Kidney tubule cell (primary cell): ENCODE data around the gene XAGE1A.
"Not testable (repeated sequence)": the region's sequence is repeated elsewhere in the genome, so short reads cannot be mapped to it uniquely, and the experiment has no call there.

ENCODE experiments used
- DNase-seq: peaks from one replicate; pipeline ENCODE4 v3.0.0-alpha.2; 2018; ENCODE audit warnings: low spot score

The XAGE1A gene, protein sequence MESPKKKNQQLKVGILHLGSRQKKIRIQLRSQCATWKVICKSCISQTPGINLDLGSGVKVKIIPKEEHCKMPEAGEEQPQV

DNA sequence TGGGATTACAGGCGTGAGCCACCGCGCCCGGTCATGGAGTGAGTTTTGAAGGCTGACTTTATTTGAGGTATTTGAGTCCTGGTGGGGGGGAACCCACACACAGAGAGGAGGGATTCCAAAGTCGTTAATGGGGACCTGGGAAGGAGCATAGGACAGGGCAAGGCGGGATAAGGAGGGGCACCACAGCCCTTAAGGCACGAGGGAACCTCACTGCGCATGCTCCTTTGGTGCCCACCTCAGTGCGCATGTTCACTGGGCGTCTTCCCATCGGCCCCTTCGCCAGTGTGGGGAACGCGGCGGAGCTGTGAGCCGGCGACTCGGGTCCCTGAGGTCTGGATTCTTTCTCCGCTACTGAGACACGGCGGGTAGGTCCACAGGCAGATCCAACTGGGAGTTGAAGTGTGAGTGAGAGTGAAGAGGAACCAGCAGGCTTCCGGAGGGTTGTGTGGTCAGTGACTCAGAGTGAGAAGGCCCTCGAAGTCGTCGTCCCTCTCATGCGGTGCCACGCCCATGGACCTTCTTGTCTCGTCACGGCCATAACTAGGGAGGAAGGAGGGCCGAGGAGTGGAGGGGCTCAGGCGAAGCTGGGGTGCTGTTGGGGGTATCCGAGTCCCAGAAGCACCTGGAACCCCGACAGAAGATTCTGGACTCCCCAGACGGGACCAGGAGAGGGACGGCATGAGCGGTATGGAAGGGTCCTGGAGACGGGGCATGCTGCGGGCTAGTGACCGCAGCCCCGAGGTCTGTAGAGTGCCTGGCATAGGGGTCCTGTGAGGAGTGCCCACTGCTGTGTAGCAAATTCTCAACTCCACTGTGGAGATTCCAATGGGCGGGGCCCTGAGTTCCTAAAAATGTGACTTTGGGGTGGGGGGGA is at the start of gene XAGE1A:
Gene XAGE1A (plus strand): TSS at position 264 of the 874 bp plus-strand sequence. CDS start 1,554 bp downstream, outside the sequence.
- DNase-seq = not testable (repeated sequence)

DNA sequence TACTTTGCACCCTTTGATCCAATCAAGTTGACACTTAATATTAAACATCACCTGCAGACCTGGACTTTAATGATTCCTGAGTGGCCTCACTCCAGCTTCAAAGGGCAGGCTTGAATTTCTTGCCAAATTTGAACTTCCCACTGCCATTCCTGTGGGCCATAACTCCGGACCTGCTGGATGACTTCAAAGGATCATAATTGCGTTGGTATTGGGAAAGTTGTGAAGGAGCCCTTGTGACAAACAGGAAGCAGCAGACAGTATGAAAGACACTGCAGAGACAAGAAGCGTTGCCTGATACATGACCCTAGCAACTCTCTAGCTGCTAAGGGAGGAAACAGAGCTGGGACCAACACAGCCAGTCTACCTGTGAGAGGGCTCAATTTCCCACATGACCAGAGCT is 43.6 kb upstream of the XAGE1A start:
- DNase-seq = not testable (repeated sequence)

DNA sequence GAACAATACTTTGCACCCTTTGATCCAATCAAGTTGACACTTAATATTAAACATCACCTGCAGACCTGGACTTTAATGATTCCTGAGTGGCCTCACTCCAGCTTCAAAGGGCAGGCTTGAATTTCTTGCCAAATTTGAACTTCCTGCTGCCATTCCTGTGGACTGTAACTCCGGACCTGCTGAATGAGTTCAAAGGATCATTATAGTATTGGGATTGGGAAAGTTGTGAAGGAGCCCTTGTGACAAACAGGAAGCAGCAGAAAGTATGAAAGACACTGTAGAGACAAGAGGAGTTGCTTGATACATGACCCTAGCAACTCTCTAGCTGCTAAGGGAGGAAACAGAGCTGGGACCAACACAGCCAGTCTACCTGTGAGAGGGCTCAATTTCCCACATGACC is 24.3 kb upstream of the XAGE1A start:
- not testable (repeated sequence) for DNase-seq

DNA sequence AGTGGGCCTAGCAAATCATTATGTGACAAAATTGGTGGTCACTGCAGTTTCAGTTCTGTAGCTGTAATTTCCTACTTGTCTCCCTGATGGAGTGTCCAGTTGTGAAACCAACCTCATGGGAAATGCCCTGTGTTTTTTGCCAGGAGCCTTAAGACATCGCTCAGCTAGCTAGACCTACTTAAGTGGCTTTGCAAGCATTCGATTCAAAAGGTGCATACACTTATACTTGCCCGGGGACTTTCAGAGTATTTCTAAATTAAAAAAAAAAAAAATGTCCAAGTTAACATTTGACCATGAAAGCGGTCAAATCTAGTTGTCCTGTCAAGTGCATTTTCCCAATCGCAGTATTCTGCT is 788 bp downstream of the XAGE1A start:
- DNase-seq = not testable (repeated sequence)

- not testable (repeated sequence) for DNase-seq
Observed at GRCh38 chrX:52501362-52501761, 5.8 kb downstream of the XAGE1A start.

- no peak for DNase-seq
Observed at GRCh38 chrX:52504551-52504950, 8.9 kb downstream of the XAGE1A start.

DNA sequence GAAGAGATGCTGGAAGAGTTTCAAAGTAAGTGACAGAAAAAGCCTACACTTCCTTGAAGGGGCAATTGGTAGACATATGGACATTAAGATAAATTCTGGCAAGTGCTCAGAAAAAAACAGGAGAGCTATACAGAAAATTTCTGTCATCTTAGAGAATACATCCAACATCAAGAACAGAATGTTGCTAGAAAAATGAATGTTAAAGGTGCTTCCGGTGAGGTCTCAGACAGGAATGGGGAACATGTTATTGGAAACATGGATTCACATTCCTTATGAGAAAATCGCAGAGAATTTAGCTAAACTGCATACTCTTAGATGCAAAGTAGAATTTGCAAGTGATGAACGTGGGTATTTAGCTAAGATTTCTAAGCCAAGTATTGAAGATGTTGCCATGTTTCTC is 11.7 kb downstream of the XAGE1A start:
- no peak for DNase-seq

DNA sequence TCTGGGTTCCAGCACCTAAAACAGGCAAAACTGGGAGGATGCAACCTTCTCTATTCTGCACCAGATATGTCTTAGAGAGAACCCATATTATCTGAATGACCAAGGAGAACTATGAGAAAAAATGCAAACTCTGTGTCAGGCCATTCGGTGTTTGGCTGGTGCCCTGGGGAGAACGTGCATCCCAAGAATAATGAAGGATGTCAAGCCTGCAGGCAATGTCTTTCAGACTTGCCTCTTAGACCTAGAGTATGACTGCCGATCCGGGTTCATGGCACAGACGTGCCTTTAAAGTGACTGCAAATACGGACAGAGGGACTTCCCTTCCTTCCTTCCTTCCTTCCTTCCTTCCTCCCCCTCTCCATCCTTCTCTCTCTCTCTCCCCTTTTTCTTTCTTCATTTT is 14.3 kb downstream of the XAGE1A start:
- no peak for DNase-seq

DNA sequence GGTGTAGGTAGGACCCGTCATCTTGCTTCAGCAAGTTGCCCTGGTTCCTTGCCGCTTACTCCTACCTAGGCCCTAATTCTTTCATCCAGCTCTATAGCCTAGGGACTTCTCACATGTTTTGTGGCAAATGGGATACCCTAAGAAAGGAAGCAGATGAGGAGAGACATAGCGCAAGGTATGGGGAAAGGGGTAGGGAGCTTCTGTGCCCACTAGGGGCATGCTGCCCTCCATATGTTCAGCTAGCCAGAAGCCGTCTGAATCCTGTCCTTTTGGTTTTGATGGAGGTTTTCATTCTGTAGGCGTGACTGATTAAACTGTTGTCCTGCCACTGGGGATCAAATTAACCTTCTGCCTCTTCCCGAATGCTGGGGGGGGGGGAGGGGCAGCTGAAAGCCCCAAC is 15.5 kb downstream of the XAGE1A start:
- not testable (repeated sequence) for DNase-seq

DNA sequence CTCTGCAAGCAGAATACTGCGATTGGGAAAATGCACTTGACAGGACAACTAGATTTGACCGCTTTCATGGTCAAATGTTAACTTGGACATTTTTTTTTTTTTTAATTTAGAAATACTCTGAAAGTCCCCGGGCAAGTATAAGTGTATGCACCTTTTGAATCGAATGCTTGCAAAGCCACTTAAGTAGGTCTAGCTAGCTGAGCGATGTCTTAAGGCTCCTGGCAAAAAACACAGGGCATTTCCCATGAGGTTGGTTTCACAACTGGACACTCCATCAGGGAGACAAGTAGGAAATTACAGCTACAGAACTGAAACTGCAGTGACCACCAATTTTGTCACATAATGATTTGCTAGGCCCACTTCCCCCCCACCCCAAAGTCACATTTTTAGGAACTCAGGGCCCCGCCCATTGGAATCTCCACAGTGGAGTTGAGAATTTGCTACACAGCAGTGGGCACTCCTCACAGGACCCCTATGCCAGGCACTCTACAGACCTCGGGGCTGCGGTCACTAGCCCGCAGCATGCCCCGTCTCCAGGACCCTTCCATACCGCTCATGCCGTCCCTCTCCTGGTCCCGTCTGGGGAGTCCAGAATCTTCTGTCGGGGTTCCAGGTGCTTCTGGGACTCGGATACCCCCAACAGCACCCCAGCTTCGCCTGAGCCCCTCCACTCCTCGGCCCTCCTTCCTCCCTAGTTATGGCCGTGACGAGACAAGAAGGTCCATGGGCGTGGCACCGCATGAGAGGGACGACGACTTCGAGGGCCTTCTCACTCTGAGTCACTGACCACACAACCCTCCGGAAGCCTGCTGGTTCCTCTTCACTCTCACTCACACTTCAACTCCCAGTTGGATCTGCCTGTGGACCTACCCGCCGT is 20.7 kb downstream of the XAGE1A start:
- DNase-seq = not testable (repeated sequence)

DNA sequence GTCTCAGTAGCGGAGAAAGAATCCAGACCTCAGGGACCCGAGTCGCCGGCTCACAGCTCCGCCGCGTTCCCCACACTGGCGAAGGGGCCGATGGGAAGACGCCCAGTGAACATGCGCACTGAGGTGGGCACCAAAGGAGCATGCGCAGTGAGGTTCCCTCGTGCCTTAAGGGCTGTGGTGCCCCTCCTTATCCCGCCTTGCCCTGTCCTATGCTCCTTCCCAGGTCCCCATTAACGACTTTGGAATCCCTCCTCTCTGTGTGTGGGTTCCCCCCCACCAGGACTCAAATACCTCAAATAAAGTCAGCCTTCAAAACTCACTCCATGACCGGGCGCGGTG is 21.3 kb downstream of the XAGE1A start, which contains the start of gene XAGE1B:
Gene XAGE1B (minus strand): TSS at position 77 of the 339 bp plus-strand sequence. CDS start 1,536 bp downstream, outside the sequence.
- DNase-seq = not testable (repeated sequence)

- not testable (repeated sequence) for DNase-seq
Observed at GRCh38 chrX:52541051-52541450, 45.4 kb downstream of the XAGE1A start.

DNA sequence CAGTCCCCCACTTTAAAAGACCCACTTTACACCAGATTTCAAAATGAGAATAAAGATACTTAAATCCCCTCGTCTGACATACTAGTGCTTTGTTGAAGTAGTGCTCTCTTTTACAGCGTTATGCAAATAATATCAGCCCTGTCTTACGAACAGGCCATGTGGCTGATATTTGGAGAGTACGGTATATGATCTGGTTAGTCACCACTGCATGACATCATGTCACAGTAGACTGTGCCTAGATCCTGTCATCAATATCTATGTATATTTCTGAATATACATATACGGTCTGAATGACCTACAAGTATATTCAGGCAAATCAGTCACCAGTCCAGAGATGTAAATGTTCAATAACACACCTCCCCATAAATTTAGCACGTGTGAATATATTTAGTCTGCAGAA is 46.7 kb downstream of the XAGE1A start:
- DNase-seq = no peak

DNA sequence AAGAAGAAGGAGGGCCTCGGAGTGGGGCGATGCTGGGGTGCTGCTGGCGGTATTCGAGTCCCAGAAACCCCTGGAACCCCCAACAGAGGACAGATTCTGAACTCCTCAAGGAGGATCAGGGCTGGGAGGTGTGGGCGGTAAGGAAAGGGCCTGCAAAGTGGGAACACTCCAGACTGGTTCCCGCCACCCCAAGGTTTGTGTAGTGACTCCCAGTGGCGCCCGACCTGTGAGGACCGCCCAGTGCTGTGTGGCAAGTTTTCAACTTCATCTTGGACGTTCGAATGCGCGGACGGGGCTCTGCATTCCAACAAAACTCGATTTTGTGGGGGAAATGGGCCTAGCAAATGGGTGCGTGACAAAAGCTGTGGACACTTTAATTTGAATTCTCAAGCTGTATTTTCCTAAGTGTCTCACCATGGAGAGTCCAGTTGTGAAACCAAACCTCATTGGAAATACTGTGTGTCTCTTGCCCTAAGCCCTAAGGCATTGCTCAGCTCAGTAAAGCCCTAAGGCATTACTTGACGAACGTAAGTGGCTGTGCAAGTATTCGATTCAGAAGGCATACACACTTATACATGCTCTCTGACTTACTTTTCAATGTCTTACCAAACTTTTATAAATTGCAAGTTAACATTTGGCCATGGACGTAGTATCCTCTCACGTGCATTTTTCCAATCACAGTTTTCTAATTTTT is 48.7 kb downstream of the XAGE1A start:
- no peak for DNase-seq

GRCh38 chrX:52548769-52549168 is 53.2 kb downstream of the XAGE1A start:
- DNase-seq = not testable (repeated sequence)
